ENCODE measurements around the gene DAPL1.

Gene DAPL1

GRCh38 chr2:158795195-158795924 is at the start of gene DAPL1:
Gene DAPL1 (plus strand): TSS chr2:158795317. CDS start chr2:158795373, 56 bp downstream.
- no peak for DNase-seq (ENCODE audit: low read depth in 2 of 2)

GRCh38 chr2:158745866-158746382 is 49.2 kb upstream of the DAPL1 start:
- DNase-seq (ENCODE audit: low read depth in 2 of 2), result no peak

- no peak for DNase-seq (ENCODE audit: low read depth in 2 of 2)
Measured at GRCh38 chr2:158746488-158746887, 48.6 kb upstream of the DAPL1 start.

GRCh38 chr2:158747281-158747680 is 47.8 kb upstream of the DAPL1 start:
- DNase-seq (ENCODE audit: low read depth in 2 of 2), result no peak

- no peak for DNase-seq (ENCODE audit: low read depth in 2 of 2)
Measured at GRCh38 chr2:158748926-158749590, 46.1 kb upstream of the DAPL1 start.

GRCh38 chr2:158750458-158751125 is 44.5 kb upstream of the DAPL1 start:
- DNase-seq (ENCODE audit: low read depth in 2 of 2), result no peak

GRCh38 chr2:158753641-158754611 is 41.2 kb upstream of the DAPL1 start:
- peak; percentile 20 to 35 for DNase-seq (ENCODE audit: low read depth in 2 of 2)

GRCh38 chr2:158755310-158756087 is 39.6 kb upstream of the DAPL1 start:
- no peak for DNase-seq (ENCODE audit: low read depth in 2 of 2)

- no peak for DNase-seq (ENCODE audit: low read depth in 2 of 2)
Measured at GRCh38 chr2:158756331-158756730, 38.8 kb upstream of the DAPL1 start.

GRCh38 chr2:158756976-158757375 is 38.1 kb upstream of the DAPL1 start:
- DNase-seq (ENCODE audit: low read depth in 2 of 2), result no peak

GRCh38 chr2:158760887-158761286 is 34.2 kb upstream of the DAPL1 start:
- no peak for DNase-seq (ENCODE audit: low read depth in 2 of 2)

- peak; percentile 27 to 33 for DNase-seq (ENCODE audit: low read depth in 2 of 2)
Measured at GRCh38 chr2:158761621-158762020, 33.5 kb upstream of the DAPL1 start.

GRCh38 chr2:158762336-158762735 is 32.8 kb upstream of the DAPL1 start:
- DNase-seq (ENCODE audit: low read depth in 2 of 2), result no peak

GRCh38 chr2:158766524-158766923 is 28.6 kb upstream of the DAPL1 start:
- DNase-seq (ENCODE audit: low read depth in 2 of 2), result no peak

GRCh38 chr2:158772306-158773078 is 22.6 kb upstream of the DAPL1 start:
- DNase-seq (ENCODE audit: low read depth in 2 of 2), result no peak

- no peak for DNase-seq (ENCODE audit: low read depth in 2 of 2)
Measured at GRCh38 chr2:158773121-158773520, 22.0 kb upstream of the DAPL1 start.

- no peak for DNase-seq (ENCODE audit: low read depth in 2 of 2)
Measured at GRCh38 chr2:158774681-158775080, 20.4 kb upstream of the DAPL1 start.

- DNase-seq (ENCODE audit: low read depth in 2 of 2), result no peak
Measured at GRCh38 chr2:158775273-158776027, 19.7 kb upstream of the DAPL1 start.

- no peak for DNase-seq (ENCODE audit: low read depth in 2 of 2)
Measured at GRCh38 chr2:158776231-158776630, 18.9 kb upstream of the DAPL1 start.

Data from fibroblast of skin of left quadriceps (primary cell).